ENCODE measurements around the gene ACSF3.

ACSF3 gene

DNA sequence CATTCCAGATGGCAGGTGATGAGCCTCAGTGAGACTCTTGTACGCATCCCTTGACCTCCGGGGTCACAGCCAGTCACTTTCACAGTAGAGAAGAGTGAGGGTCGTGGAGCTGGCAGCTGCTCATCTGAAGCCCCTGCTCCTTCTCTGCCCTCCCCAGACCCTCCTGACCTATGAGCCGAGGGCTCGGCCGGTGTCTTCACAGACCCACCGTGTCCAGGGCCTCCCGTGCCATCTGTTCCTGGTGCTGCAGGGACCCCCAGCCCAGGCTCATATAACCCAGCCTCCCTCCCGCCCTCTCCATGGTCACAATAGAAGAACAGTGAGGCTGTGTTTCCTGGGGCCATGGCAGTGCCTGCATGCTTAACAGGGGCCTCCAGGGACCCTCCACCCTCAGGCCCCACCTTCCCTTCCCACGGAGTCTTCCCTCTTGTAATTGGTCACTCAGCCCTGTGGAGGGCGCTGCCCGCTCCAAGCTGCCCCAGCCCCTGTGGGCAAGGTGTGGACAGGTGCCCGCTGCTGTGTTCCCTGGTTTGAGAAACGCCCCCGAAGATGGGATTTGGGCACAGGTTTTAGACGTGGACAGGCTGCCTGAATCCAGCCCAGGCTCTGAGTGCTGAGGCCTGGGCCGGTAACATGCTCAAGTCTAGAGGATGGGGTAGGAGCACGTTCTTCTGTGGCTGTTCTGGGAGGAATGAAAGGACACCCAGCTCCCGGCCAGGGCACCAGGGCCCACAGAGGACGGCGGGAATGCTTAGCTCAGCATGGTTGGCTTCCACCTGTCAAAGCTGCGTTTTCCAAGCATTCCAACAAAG is 38.7 kb downstream of the ACSF3 start:
- Histone ChIP-seq H3K9me3 (ENCODE audit: control extremely low read depth in 1 of 5, control insufficient read depth in 4 of 5, insufficient read depth in 2 of 5, low read depth in 1 of 5, low read length in 4 of 5) (peaks cover 0 to 16% (median 4%) of the 10 kb centered on the region in 5 experiments), H3K27me3 (replicated peaks in 2 of 5; ENCODE audit: control insufficient read depth in 4 of 5, insufficient read depth in 5 of 5, low read length in 4 of 5) (no peaks in the 10 kb centered on the region), H3K27ac (ENCODE audit: insufficient read depth in 1 of 2, low read depth in 1 of 2, low read length in 2 of 2, poor library complexity in 1 of 2, severe bottlenecking in 2 of 2) (no peak overlapping the region), H3K36me3 (ENCODE audit: control insufficient read depth in 4 of 4, insufficient read depth in 4 of 4, low read length in 3 of 4) (peaks cover 11 to 76% (median 48%) of the 10 kb centered on the region in 4 experiments), H3K4me3 (ENCODE audit: control insufficient read depth in 1 of 7, extremely low read depth in 1 of 7, insufficient read depth in 4 of 7, low read depth in 2 of 7, low read length in 6 of 7) (no peak overlapping the region), H3K4me1 (ENCODE audit: control extremely low read depth in 1 of 4, control insufficient read depth in 4 of 4, insufficient read depth in 4 of 4, low read length in 3 of 4) (peaks cover 0 to 5% (median 0%) of the 10 kb centered on the region in 4 experiments)
- ChIA-PET POLR2A (no interaction called here), CTCF (no interaction called here)
- DNase-seq: no peak
- 98% methylated on average over 18 of the region's 22 CpGs for WGBS (ENCODE audit: insufficient coverage)

DNA sequence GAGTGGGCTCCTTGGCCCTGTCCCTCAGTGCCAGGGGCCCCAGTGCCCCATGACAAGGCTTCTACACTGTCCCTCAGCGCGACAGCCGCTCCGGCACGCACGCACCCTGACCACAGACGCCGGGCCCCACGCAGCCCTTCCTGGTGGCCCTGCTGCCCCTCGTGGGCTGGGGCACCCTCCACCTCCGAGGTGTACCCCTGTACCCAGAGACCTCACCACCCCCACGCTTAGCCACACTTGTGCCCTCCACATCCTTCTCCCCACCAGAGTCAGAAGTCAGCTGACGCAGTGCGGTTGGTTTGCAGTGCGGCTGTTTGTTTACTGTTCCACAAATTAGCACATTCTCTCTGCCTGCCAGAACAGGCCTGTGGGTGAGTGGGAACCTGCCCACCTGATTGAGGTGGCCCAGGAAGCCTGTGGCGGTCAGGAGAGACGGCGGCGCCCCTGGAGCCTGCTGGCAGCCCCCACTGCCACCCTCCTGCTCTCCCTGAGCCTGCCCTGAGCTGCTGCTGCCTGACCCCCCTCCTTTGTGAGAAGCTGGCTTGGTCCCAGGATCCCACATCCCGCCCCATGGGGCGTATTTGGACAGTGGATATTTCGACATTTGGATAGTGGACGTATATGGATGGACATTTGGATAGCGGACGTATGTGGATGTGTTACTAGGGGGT is 39.9 kb downstream of the ACSF3 start:
- Histone ChIP-seq H3K9me3 (ENCODE audit: control extremely low read depth in 1 of 5, control insufficient read depth in 4 of 5, insufficient read depth in 2 of 5, low read depth in 1 of 5, low read length in 4 of 5) (peaks cover 0 to 16% (median 4%) of the 10 kb centered on the region in 5 experiments), H3K27me3 (replicated peaks in 2 of 5; ENCODE audit: control insufficient read depth in 4 of 5, insufficient read depth in 5 of 5, low read length in 4 of 5) (no peaks in the 10 kb centered on the region), H3K36me3 (ENCODE audit: control insufficient read depth in 4 of 4, insufficient read depth in 4 of 4, low read length in 3 of 4) (peaks cover 11 to 81% (median 50%) of the 10 kb centered on the region in 4 experiments), H3K4me1 (ENCODE audit: control extremely low read depth in 1 of 4, control insufficient read depth in 4 of 4, insufficient read depth in 4 of 4, low read length in 3 of 4) (peaks cover 0 to 5% (median 0%) of the 10 kb centered on the region in 4 experiments), H3K4me3 (ENCODE audit: control insufficient read depth in 1 of 7, extremely low read depth in 1 of 7, insufficient read depth in 4 of 7, low read depth in 2 of 7, low read length in 6 of 7) (no peak overlapping the region), H3K27ac (ENCODE audit: insufficient read depth in 1 of 2, low read depth in 1 of 2, low read length in 2 of 2, poor library complexity in 1 of 2, severe bottlenecking in 2 of 2) (no peak overlapping the region)
- DNase-seq: no peak
- POLR2A ChIA-PET: no interaction called here
- CTCF ChIA-PET: interaction anchor here (1.2 kb wide), 1 partner anchor 11 kb away, joined by 3 read pairs; no protein-coding TSS in a partner anchor
- WGBS (ENCODE audit: insufficient coverage): over 99% methylated on average over 19 of the region's 25 CpGs

DNA sequence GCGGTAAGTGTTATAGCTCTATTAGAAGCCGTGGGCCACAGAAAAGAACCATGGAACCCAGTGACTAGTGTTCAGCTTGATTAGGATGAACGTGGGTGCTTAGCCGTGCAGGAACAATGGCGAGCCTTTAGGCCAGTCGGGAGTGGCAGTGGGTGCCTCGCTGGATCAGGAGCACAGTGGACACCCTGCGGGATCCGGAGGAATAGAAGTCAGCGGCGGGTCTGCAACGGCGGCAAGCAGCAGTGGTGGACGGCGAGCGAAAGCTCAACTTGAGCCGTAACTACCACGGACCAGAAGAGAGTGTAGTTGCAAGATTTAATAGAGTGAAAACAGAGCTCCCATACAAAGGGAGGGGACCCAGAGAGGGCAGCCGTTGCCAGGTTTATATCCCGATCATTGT is 40.6 kb downstream of the ACSF3 start:
- peaks cover 9 to 78% (median 46%) of the 10 kb centered on the region in 4 experiments for H3K36me3 ChIP-seq (ENCODE audit: control insufficient read depth in 4 of 4, insufficient read depth in 4 of 4, low read length in 3 of 4)
- H3K27ac ChIP-seq (ENCODE audit: insufficient read depth in 1 of 2, low read depth in 1 of 2, low read length in 2 of 2, poor library complexity in 1 of 2, severe bottlenecking in 2 of 2): no peak overlapping the region
- ChIA-PET POLR2A (no interaction called here), CTCF (interaction anchor here (1.2 kb wide), 1 partner anchor 12 kb away, joined by 3 read pairs; no protein-coding TSS in a partner anchor)
- no peak overlapping the region for H3K4me3 ChIP-seq (ENCODE audit: control insufficient read depth in 1 of 7, extremely low read depth in 1 of 7, insufficient read depth in 4 of 7, low read depth in 2 of 7, low read length in 6 of 7)
- no peaks in the 10 kb centered on the region for H3K27me3 ChIP-seq (replicated peaks in 2 of 5; ENCODE audit: control insufficient read depth in 4 of 5, insufficient read depth in 5 of 5, low read length in 4 of 5)
- DNase-seq: no peak
- H3K9me3 ChIP-seq (ENCODE audit: control extremely low read depth in 1 of 5, control insufficient read depth in 4 of 5, insufficient read depth in 2 of 5, low read depth in 1 of 5, low read length in 4 of 5): peaks cover 0 to 12% (median 4%) of the 10 kb centered on the region in 5 experiments
- peaks cover 0 to 5% (median 0%) of the 10 kb centered on the region in 4 experiments for H3K4me1 ChIP-seq (ENCODE audit: control extremely low read depth in 1 of 4, control insufficient read depth in 4 of 4, insufficient read depth in 4 of 4, low read length in 3 of 4)
- WGBS (ENCODE audit: insufficient coverage): 92% methylated on average over 14 of the region's 20 CpGs

DNA sequence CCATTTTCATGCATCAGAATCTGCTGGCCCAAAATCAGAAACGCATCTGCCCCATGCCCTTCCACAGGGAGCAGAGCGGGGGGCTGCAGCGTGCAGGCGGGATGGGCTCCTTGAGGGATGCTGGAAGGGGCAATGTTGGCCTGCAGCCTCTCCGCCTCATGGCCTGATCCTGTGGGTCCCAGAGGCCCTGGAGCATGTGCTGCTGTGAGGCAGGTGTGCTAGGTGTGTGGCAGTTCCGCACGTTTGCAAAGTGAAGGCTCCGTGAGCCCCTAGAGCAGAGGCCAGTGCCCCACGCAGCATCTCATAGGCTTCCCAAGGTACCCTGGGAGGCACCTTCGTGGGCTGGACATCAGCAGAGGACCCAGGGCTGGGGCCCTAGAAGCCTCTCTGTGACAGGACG is 41.5 kb downstream of the ACSF3 start:
- POLR2A ChIA-PET: no interaction called here
- WGBS (ENCODE audit: insufficient coverage): 91% methylated on average over 10 of the region's 11 CpGs
- peaks cover 0 to 5% (median 0%) of the 10 kb centered on the region in 4 experiments for H3K4me1 ChIP-seq (ENCODE audit: control extremely low read depth in 1 of 4, control insufficient read depth in 4 of 4, insufficient read depth in 4 of 4, low read length in 3 of 4)
- no peak overlapping the region for H3K4me3 ChIP-seq (ENCODE audit: control insufficient read depth in 1 of 7, extremely low read depth in 1 of 7, insufficient read depth in 4 of 7, low read depth in 2 of 7, low read length in 6 of 7)
- H3K9me3 ChIP-seq (ENCODE audit: control extremely low read depth in 1 of 5, control insufficient read depth in 4 of 5, insufficient read depth in 2 of 5, low read depth in 1 of 5, low read length in 4 of 5): peaks cover 0 to 4% (median 0%) of the 10 kb centered on the region in 5 experiments
- H3K27ac ChIP-seq (ENCODE audit: insufficient read depth in 1 of 2, low read depth in 1 of 2, low read length in 2 of 2, poor library complexity in 1 of 2, severe bottlenecking in 2 of 2): no peak overlapping the region
- no peak for DNase-seq
- H3K27me3 ChIP-seq (replicated peaks in 2 of 5; ENCODE audit: control insufficient read depth in 4 of 5, insufficient read depth in 5 of 5, low read length in 4 of 5): no peaks in the 10 kb centered on the region
- CTCF ChIA-PET: interaction anchor here (1.3 kb wide), 1 partner anchor 21 kb away, joined by 3 read pairs; no protein-coding TSS in a partner anchor
- peaks cover 4 to 77% (median 43%) of the 10 kb centered on the region in 4 experiments for H3K36me3 ChIP-seq (ENCODE audit: control insufficient read depth in 4 of 4, insufficient read depth in 4 of 4, low read length in 3 of 4)

DNA sequence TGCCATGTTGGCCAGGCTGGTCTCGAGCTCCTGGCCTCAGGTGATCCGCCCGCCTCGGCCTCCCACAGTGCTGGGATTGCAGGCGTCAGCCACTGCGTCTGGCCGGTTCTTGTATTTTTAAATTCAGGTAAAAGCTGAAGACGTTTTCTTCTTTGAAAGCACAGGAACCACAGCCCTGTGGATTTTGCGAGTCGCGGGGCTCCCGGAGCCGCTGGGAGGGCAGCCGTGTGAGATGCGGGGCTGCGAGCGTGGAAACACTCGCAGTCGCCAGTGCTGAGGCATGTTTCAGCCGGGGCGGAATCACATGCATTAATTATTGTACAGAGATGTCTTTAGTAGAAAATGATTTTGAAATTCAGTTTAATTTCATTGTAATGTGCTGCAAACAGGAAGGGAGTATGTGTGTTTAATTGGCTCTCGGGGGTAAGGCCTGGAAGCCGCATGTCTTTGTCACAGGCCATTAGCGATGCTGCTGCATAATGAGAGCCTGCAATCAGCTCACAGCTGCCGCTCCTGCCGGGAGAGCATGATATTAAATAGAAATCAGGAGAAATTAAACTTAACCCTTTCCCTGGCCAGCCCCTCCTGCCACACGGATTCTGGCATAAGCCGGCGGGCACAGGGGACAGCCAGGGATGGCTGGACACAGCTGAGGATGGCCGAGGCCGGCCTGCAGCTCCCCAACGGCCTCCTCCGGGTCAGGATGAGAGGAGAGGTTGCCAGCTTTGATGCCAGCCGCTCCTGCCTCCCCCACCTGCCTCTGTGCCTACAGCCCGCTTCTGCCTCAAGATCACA is 42.5 kb downstream of the ACSF3 start:
- Histone ChIP-seq H3K4me3 (ENCODE audit: control insufficient read depth in 1 of 7, extremely low read depth in 1 of 7, insufficient read depth in 4 of 7, low read depth in 2 of 7, low read length in 6 of 7) (no peak overlapping the region), H3K36me3 (ENCODE audit: control insufficient read depth in 4 of 4, insufficient read depth in 4 of 4, low read length in 3 of 4) (peaks cover 4 to 86% (median 41%) of the 10 kb centered on the region in 4 experiments), H3K9me3 (ENCODE audit: control extremely low read depth in 1 of 5, control insufficient read depth in 4 of 5, insufficient read depth in 2 of 5, low read depth in 1 of 5, low read length in 4 of 5) (no peaks in the 10 kb centered on the region), H3K4me1 (ENCODE audit: control extremely low read depth in 1 of 4, control insufficient read depth in 4 of 4, insufficient read depth in 4 of 4, low read length in 3 of 4) (peaks cover 0 to 5% (median 0%) of the 10 kb centered on the region in 4 experiments), H3K27me3 (replicated peaks in 2 of 5; ENCODE audit: control insufficient read depth in 4 of 5, insufficient read depth in 5 of 5, low read length in 4 of 5) (no peaks in the 10 kb centered on the region), H3K27ac (ENCODE audit: insufficient read depth in 1 of 2, low read depth in 1 of 2, low read length in 2 of 2, poor library complexity in 1 of 2, severe bottlenecking in 2 of 2) (no peak overlapping the region)
- ChIA-PET CTCF (interaction anchor here (1.0 to 1.3 kb wide), 3 partner anchors 12 to 39 kb away, joined by 3 read pairs; no protein-coding TSS in a partner anchor), POLR2A (no interaction called here)
- WGBS (ENCODE audit: insufficient coverage): 97% methylated on average over 31 of the region's 35 CpGs
- DNase-seq: no peak

DNA sequence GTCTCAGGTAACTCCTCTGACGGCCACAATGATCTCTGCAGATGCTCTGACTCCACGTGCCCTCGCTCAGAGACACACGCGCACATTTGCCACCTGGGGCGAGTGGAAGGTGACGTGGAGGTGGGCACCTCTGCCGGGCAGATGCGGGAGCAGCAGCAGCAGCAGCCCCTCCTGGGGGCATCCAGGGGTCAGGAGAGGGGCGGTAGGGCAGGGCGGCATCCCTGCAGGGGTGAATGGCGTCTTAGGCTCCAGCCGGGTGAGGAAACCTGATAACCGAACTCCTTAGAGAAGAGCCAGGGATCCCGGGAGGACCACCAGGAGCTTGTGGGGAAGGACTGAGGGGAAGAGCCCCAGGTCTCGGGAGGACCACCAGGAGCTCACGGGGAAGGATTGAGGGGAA is 43.3 kb downstream of the ACSF3 start:
- 99% methylated on average over 16 of the region's 17 CpGs for WGBS (ENCODE audit: insufficient coverage)
- POLR2A ChIA-PET: interaction anchor here (0.7 kb wide), 1 partner anchor 168 kb away, joined by 3 read pairs; no protein-coding TSS in a partner anchor
- no peak overlapping the region for H3K4me3 ChIP-seq (ENCODE audit: control insufficient read depth in 1 of 7, extremely low read depth in 1 of 7, insufficient read depth in 4 of 7, low read depth in 2 of 7, low read length in 6 of 7)
- DNase-seq: no peak
- no peaks in the 10 kb centered on the region for H3K27me3 ChIP-seq (replicated peaks in 2 of 5; ENCODE audit: control insufficient read depth in 4 of 5, insufficient read depth in 5 of 5, low read length in 4 of 5)
- no peaks in the 10 kb centered on the region for H3K9me3 ChIP-seq (ENCODE audit: control extremely low read depth in 1 of 5, control insufficient read depth in 4 of 5, insufficient read depth in 2 of 5, low read depth in 1 of 5, low read length in 4 of 5)
- H3K36me3 ChIP-seq (ENCODE audit: control insufficient read depth in 4 of 4, insufficient read depth in 4 of 4, low read length in 3 of 4): peaks cover 3 to 86% (median 38%) of the 10 kb centered on the region in 4 experiments
- CTCF ChIA-PET: interaction anchor here (0.8 to 1.1 kb wide), 3 partner anchors 13 to 40 kb away, joined by 3 read pairs; no protein-coding TSS in a partner anchor
- H3K4me1 ChIP-seq (ENCODE audit: control extremely low read depth in 1 of 4, control insufficient read depth in 4 of 4, insufficient read depth in 4 of 4, low read length in 3 of 4): peaks cover 0 to 5% (median 0%) of the 10 kb centered on the region in 4 experiments
- H3K27ac ChIP-seq (ENCODE audit: insufficient read depth in 1 of 2, low read depth in 1 of 2, low read length in 2 of 2, poor library complexity in 1 of 2, severe bottlenecking in 2 of 2): no peak overlapping the region
